NT2/D1 (cell line): ENCODE data around the gene EIF2S3B.

Experiments
- SUZ12 ChIP-seq: IDR thresholded peaks from 2 replicates; pipeline ENCODE4 v1.6.1; 2011; ENCODE audit not compliant: insufficient read length, insufficient read depth; ENCODE audit errors: extremely low read depth
- YY1 ChIP-seq: IDR thresholded peaks from 2 replicates; pipeline ENCODE4 v1.6.1; 2011; ENCODE audit not compliant: insufficient read length, insufficient read depth
- ZNF274 ChIP-seq: IDR thresholded peaks from 2 replicates; pipeline ENCODE4 v1.6.1; 2011; ENCODE audit warnings: mild to moderate bottlenecking, low read depth, low read length

GRCh38 chr12:10553148-10553547, 47.5 kb downstream of the EIF2S3B start:
- TF ChIP-seq ZNF274 (no peak), YY1 (no peak), SUZ12 (no peak)
